HepG2 (cell line): ENCODE data around the gene TYMS.

Source experiments
- CTCF ChIP-seq: sonication (generic); formaldehyde crosslinking; IDR thresholded peaks from 2 replicates; pipeline ENCODE4 v1.5.0; 2020; ENCODE audit warnings: mild to moderate bottlenecking, missing genetic modification reagents, moderate library complexity
- EZH2 ChIP-seq: conservative IDR thresholded peaks from 2 replicates; pipeline ENCODE4 v1.6.1; 2012; ENCODE audit warnings: mild to moderate bottlenecking, low read depth, low read length, moderate library complexity
- FOSL1 ChIP-seq: sonication (generic); formaldehyde crosslinking; IDR thresholded peaks from 2 replicates; pipeline ENCODE4 v1.9.0; 2021; ENCODE audit warnings: missing genetic modification reagents, borderline replicate concordance
- PTBP1 ChIP-seq: fragments of 200-400 bp; formaldehyde crosslinking; IDR thresholded peaks from 2 replicates; pipeline ENCODE4 v1.6.1; 2018; ENCODE audit warnings: low read length, low read depth; ENCODE audit not compliant: poor library complexity, severe bottlenecking
- U2AF1 ChIP-seq: fragments of 200-400 bp; formaldehyde crosslinking; optimal IDR thresholded peaks from 2 replicates; pipeline ENCODE3; 2017; ENCODE audit warnings: mild to moderate bottlenecking, low read depth, low read length
- ZBTB43 ChIP-seq: sonication (generic); formaldehyde crosslinking; conservative IDR thresholded peaks from 2 replicates; pipeline ENCODE4 v1.4.0; 2020; ENCODE audit warnings: missing genetic modification reagents
- ZNF337 ChIP-seq: sonication (generic); formaldehyde crosslinking; IDR thresholded peaks from 2 replicates; pipeline ENCODE4 v1.5.1; 2020; ENCODE audit warnings: missing genetic modification reagents, low read depth, mild to moderate bottlenecking, borderline replicate concordance
- ZNF670 ChIP-seq: sonication (generic); formaldehyde crosslinking; IDR thresholded peaks from 2 replicates; pipeline ENCODE4 v1.8.0; 2022; ENCODE audit warnings: mild to moderate bottlenecking, missing genetic modification reagents, borderline replicate concordance

- TF ChIP-seq ZBTB43 (CRISPR knock-in tag) (no peak), EZH2 (no peak), U2AF1 (no peak), CTCF (CRISPR knock-in tag) (no peak), ZNF670 (CRISPR knock-in tag) (no peak), FOSL1 (CRISPR knock-in tag) (no peak), ZNF337 (CRISPR knock-in tag) (no peak), PTBP1 (no peak)
These were observed 49.0 kb downstream of the TYMS start for GRCh38 chr18:706405-706804.
